Measurements from ENCODE around the gene ARHGAP28.

DNA sequence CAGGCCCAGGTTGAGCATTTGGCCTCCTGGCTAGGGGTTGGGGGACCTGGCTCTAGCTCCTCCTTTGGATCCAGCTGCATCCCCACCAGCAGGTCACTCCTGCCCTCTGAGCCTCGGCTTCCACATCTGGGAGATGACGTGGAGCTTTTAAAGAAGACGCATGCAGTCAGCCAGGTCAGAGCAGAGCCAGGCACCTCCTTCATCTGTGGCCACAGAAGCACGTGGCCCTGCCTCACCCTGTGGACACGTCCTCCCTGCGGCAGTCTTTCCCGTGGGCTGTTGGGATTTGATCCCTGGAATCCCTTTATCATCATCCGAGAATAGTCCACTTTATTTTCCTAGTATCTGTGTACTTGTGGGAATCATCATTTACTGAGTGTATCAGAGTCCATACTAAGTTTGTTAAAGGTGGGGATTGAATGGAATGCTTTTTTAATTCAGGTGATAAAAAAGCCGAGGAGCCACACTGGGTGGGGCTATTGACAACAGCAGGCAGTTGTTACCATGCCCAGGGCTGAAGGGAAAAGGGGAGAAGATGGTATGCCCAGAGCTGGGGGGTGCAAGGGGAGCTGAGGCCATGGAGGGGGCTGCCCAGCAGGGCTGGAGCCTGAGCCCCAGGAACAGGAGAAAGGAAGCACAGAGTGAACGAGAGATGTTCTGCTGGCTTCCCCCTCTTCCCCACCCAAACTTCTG lies 218.0 kb downstream of the ARHGAP28 start:
- TF ChIP-seq, protein P1, sequence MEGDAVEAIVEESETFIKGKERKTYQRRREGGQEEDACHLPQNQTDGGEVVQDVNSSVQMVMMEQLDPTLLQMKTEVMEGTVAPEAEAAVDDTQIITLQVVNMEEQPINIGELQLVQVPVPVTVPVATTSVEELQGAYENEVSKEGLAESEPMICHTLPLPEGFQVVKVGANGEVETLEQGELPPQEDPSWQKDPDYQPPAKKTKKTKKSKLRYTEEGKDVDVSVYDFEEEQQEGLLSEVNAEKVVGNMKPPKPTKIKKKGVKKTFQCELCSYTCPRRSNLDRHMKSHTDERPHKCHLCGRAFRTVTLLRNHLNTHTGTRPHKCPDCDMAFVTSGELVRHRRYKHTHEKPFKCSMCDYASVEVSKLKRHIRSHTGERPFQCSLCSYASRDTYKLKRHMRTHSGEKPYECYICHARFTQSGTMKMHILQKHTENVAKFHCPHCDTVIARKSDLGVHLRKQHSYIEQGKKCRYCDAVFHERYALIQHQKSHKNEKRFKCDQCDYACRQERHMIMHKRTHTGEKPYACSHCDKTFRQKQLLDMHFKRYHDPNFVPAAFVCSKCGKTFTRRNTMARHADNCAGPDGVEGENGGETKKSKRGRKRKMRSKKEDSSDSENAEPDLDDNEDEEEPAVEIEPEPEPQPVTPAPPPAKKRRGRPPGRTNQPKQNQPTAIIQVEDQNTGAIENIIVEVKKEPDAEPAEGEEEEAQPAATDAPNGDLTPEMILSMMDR (IDR thresholded peaks at IDR 0.05), result no peak
- no peak for TF ChIP-seq POLR2AphosphoS5 (IDR thresholded peaks at IDR 0.05)
- TF ChIP-seq POLR2A (IDR thresholded peaks at IDR 0.05; ENCODE audit: low read depth), result no peak
